HG02763 (cell line): ENCODE results near the gene ADPRS.

Source experiments
- ATAC-seq: cut with Tn5 transposase; IDR thresholded peaks from one replicate; pipeline ENCODE4 v1.9.1; 2021; ENCODE audit warnings: mild to moderate bottlenecking, moderate library complexity; ENCODE audit not compliant: unreplicated experiment

ADPRS gene

DNA sequence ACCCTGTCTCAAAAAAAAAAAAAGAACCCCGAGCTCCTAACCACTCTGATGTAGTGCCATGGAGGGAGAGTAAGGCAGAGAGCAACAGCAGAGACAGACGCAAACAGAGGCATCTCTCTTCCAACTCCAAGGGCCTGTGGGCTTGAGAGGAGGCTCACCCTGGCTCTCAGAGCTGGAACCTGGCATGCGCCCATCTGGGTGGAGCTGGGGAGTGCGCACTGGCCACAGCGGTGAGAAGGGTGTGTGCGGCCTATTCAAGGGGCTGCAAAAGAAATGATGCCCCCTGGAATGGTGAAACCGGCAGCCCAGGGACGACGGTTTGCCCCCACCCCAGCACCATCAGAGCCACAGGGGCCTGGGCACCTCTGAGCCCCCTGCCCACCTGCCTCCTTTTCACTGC is 18.7 kb downstream of the ADPRS start:
- ATAC-seq, result no peak

DNA sequence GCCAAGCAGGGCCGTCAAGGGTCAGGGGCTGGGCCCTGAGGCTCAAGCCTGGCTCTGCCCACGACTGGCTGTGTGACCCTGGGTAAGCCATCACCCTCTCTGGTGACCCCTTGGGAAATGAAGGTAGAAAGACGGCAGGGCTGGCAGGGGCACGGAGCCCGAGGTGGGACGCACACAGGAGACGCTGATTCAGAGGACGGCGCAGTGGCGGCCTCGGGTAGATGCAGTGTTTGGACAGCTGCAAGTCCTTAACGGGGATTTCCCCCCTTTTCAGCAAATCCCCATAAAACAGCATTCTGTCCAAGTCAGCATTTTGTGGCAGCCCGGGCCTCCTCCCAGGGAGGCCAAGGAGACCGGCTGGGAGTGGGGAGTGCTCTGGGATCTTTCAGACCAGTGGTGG is 19.6 kb downstream of the ADPRS start:
- no peak for ATAC-seq

DNA sequence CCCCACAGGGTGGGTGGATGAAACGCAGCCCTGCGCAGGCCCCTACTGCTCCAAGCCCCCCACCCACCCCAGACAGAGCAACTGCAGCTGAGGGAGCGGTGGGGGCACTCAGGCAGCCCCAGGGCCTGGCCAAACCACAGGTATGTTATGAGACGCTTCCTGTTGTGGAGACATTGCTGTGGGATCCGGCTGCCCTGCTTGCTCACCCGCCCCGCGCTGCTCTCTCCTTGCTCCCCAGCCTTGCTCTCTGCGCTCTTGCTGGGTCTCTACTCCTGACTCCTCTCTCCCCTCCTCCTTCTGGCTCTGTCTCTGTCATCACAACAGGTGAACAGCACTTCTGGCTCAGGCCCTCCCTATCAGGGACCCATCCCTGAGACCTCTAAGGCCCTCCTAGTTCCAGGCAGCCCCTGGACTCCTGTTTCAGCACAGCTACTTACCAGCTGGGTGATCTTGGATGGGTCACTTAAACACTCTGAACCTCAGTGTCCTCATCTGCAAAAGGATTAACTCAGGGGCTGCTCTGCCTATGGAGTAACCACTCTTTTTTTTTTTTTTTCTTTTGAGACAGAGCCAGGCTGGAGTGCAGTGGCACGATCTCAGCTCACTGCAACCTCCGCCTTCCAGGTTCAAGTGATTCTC is 20.5 kb downstream of the ADPRS start:
- no peak for ATAC-seq

DNA sequence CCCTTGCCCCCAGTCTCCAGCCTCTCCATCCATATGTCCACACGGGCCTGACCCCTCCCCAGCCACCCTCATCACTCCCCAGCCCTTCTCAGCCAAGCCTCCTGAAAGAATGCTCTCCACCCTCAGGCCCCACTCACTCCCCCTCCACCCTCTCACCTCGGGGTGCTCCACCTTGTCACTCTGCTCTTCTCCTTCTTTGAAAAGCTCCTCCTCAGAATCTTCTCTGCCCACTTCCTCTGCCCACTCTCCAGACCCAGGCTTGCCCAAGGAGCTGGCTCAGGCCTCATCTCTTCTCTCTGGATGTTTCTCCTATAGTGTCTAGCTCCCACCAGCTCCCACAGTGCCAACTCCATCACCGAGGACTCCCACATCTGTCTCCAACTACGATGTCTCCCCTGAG is 22.5 kb downstream of the ADPRS start:
- no peak for ATAC-seq

DNA sequence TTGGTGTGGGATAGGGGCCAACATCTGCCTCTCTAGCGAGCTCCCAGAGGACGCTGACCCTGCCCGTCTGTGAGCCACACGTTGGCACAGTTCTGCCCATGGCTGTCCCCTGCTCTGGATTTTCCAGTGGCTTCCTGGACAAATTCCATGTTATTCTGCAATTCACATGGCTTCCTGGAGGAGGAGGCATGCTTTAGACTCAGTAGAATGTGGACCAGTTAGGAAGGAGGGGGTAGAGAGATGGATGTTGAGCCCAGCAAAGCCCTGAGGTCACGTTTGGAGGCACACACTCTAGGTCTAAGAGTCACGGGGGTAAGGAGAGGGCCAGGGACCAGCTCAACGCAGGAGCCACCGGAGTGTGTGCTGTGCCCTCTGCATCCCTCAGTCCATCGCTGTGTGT is 24.1 kb downstream of the ADPRS start:
- ATAC-seq, result no peak

DNA sequence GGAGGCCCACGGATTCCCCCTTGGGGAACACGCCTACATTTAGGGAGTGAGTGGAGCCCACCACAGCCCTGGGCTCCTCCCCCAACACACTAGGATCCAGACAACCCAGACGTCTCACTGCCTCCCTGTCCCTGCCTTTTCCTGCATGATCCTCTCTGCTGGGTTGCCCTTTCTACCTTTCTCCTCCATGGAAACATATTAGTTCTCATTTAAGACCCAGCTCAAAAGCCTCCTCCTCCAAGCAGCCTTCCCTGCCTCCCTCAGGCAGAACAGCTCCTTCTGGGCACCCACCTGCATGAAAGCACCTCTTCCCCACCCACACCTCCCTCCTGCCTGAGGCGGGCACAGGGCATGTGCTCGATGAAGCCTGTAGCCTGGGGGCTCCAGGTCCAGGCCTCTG is 25.7 kb downstream of the ADPRS start:
- no peak for ATAC-seq

DNA sequence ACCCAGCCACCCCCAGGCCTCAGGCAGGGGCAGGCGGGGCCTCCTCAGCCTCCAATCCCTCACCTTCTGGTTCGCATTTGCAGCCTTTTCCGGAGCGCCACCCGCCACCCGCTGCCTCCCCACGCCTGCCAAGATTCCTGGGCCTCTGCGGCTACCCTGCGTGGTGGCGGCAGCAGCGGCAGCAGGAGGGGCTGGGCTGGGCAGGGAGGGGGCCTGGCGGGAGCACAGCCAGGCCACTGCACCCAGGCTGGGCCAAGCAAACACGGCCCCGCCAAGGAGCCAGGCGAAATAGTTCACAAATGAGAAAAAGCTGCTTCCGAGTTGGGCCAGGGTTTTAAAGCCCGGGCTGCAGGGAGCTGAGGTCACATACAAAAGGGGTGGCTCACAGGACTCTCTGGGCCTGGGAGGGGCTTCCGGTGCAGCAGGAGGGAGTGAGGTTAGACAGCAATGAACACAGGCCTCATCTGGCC is 26.5 kb downstream of the ADPRS start:
- ATAC-seq, result no peak

DNA sequence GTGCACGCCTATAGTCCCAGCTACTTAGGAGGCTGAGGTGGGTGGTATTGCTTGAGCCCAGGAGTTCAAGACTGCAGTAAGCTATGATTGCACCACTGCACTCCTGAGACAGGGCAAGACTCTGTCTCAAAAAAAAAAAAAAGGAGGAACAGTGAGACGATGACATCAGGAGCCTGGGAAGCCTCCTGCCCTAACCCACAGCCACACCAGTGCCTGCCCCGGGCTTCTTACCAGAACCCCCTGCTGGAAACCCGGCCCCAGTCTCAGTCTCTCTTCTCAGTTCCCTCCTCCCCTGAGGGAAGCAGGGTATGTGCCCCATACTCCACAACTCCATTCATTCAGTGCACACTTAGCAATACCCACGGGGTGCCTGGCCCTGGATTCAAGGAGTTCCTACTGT is 27.2 kb downstream of the ADPRS start:
- ATAC-seq, result no peak

DNA sequence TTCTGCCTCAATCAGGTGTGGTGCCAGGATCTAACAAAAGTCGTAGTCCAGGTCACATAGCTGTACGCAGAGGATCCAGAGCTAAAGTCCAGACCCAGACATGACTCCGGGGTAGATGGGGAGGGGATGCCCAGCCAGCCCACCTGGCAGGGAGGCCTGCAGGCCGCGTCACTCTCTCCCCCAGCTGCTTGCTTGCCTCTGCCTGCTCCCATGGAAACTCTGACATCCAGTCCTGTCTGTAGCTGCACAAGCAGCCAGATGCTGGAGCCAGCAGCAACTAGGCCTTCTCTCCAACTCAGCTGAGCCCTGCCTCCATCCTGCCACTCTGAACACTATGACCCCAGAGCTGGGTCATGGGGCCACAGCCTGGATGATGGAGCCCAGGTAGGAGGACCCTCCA is 28.2 kb downstream of the ADPRS start:
- ATAC-seq, result no peak

DNA sequence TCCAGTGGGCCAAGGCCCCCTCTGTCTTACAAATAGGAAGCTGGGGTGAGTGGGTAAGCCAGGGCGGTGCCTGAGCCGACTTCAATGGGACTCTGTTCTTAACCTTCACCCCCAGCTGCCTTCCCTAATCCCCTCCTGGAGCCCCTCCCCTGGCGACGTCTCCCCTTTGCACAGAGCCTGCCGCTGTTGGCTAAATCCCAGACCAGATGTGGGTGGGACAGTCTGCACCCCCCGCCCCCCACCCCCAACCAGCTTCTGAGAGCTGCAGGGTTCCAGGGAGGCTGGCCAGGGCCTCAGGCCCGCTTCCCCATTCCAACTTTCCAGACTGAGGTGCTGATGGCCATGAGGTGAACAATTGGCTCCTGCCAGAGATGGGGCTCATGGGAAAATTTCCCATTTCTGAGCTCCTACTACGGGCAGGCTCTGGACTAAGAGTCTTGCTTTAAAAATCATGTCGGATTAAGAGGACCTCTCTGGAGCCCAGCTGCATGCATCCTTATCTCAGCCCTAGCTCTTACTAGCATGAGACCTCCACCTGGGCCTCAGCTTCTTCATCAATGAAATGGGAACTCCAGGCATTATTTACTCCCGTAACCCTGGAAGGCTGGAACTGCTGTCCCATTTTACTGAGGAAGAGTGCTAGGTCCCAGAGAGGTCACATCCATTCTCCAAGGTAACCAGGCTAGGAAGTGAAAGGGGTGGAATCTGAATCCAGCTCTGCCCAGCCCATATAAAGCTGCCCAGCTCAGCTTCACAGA is 29.9 kb downstream of the ADPRS start:
- ATAC-seq, result no peak

DNA sequence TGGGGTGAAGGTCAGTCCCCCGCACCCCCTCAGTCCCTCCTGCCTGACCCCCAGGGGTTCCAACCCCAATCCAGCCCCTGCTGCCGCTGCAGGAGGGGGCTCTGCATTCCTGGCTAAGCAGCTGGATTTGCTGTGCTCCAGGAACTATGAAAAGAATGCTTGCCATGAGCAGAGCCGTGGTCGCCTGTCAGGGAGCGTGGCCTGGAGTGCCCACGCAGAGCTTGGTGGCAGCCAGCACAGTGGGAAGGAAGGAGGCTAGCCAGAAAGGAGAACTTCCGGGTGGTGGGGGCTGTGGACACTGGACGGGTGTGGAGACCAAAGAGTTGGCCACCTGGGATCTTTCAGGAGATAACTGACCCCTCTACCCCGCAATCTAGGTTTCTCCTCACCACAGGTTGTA is 30.8 kb downstream of the ADPRS start:
- ATAC-seq, result no peak

DNA sequence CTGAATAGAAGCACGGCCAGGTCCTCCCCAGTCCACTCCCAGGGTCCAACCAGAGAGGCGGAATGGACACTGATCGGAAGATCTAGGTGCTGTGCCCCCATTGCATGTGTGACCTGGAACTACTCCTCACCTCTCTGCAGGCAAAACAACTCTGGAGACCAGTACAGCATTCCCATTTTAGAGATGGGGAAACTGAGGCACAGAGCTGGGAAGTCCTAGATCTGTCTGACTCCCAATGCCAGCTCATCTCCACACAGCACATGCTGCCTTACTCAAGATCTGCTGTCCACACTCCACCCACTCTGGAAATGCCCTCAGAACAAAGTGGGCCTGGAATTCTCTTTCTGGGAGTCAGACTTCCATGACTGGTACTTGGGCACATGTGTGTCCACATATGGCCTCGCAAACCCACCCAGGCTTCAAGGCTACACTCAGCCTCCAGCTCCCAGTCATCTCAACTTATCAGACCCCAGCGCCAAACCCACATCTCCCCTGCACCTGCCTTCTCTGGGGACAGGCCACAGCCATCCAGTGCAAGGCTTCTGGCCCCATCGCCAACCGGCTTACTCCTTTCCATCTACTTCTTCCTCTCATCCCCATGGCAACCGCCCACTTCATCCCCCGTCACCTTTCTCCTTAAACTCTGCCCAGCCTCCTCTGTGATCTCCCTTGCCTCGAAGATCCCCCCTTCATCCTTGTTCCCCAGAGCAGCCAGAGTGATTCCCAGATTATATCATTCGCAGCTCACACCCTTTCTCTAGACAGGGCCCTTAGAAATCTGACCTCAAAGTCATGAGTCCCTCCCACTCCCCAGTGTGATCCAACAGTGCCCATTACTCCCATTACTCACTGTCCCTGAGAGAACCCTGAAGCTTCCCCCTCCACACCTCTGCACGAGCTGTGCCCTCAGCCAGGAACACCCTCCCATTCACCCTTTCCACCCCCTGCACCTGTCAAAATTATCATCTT is 33.7 kb downstream of the ADPRS start:
- ATAC-seq, result no peak

DNA sequence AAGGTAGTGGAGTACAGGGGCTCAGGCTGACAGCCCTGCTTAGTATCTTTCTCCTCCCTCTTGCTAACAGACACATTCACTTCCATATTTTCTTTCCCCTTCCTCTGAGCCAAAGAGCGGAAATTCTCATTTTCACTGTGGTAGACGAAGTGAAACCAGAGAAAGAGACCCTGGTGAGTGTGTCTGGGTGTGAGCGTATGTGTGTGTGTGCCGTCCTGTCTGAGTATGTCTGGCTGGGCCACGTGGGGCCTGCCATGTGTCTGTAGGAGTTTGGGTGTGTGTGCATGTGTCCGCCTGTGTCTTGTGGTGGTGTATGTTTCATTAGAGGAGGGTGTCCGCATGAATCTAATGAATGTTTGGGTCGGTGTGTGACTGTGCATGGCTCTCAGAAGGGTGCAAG is 34.7 kb downstream of the ADPRS start:
- no peak for ATAC-seq

DNA sequence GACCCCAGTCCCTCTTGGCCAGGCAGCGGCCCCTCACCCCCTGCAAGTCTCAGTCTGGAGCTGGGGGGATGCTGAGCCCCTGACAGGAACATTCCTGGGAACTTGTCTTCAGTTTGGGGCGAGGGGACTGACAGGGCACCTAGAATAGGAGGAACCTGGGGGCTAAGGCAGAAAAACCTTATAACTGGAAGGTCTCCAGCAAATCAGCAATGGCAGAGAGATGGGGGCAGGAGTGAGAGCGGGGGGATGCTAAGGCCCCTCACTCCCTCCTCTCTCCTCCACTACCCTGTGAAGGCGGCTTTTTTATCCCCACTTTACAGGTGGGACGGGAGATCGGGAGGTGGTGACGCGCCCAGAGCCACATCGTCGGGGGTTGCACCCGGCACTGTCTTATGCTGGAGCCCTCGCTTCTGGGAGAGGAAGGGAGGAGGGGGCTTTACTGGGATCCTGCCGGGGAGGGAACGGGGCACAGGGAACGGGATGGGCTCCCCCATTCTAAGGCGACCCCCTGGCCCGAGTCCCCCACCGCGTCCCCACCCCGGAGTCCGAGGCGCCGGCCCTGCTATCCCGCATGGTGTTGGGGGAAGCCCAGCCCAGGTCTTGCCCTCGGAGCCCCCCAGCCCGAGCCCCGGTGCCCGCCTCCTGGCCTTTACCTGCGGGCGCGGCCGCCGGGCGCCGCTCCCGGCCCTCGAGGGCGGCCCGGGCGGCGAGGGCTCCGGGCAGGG is 35.9 kb downstream of the ADPRS start:
- ATAC-seq, result no peak

DNA sequence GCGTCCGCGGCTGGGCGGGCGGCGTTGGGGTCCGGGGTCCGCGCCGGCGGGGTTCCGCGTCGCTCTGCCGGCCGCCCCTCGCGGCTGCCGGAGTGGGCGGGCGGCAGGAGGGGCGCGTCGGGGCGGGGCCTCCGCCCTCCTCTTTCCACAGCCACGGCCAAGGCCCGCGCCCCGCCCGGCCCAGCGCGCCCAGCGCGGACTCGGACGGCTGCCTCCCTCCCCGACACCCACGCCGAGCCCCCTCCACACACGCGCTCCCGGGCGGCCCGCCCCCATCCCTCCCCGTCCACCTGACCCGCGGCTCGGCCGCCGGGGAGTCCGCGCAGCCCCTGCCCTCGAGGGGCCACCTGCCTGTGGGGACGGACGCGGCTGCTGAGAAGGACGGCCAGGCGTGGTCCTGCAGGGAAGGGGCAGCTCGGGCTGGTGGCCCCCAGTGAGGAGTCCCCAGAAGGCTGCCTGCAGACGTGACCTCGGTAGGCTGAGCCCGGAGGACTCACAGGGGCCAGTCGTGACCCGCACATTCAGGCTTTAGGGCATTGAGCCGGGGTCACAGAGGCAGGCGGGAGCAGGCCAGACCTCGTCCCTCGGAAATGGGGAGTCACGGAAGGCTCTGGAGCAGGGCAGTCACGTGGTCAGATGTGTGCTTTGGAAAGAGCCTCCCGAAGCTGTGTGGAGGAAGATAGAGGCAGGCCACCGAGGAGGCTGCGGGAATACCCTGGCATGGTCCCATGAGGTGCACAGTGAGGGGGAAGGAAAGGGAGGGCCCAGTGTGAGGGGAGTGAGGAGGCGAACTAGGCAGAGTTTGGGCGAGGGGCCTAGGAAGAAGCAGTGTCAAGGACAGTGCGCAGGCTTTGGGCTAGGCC is 36.7 kb downstream of the ADPRS start, which contains the start of gene COL8A2:
Gene COL8A2, minus strand, starts transcription at position 94 of the 863 bp plus-strand sequence. CDS start 24,980 bp downstream, outside the sequence.
- no peak for ATAC-seq

DNA sequence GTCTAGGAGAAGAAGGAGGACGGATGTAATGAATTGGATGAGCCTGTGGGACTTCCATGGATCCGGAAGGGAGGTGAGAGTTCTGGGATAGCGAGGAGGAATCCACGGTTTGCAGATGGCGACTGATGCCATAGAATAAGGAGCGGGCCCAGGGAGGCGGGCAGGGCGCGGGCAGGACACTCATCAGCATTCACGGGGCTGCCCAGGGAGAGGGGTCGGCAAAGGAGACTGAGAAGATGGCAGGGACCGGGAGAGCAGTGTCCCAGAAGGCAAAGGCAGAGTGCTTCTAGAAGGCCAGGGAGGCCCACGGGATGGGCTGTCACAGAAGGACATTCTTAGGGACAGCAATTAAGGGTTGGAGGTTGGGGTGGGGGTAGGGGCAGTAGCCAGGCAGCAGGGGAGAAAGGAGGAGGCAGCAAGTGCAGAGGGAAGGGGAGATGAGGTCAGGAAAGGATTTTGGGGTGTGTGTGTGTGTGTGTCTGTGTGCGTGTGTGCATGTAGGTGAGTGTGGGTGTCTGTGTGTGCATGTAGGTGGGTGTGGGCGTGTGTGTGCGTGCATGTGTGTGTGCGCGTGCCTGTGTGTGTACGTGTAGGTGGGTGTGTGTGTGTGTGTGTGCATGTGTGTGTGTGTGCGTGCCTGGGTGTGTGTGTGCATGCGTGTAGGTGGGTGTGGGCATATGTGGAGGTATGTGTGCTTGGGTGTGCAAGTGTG is 37.5 kb downstream of the ADPRS start:
- ATAC-seq, result no peak

DNA sequence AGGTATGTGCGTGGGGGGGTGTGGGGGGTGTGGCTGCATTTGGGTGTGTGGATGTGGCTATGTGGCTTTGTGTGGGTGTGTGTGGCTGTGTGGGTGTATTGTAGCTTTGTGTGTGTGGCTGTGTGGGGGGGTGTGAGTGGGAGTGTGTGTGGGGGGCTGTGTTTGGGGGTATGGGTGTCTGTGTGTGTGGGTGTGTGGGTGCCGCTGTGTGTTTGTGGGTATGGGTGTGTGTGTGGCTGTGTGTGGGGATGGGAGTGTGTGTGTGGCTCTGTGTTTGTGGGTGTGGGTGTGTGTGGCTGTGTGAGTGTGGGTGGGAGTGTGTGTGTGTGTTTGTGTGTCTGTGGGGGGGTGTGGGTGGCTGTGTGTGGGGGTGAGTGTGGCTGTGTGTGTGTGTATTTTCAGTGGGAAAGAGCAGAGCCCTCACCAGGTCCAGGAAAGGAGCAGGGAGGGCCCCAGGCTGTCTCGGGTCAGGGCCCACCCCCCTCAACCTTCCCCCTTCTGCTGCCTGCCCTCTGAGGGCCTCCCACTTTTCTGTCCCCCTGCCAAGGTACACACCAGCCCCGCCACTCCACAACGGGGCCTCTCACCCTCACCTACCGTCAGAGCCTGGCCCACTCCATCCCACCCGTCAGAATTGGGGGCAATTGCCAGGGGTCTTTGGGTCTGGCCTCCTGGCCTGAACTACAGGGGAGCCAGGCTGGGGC is 38.3 kb downstream of the ADPRS start:
- ATAC-seq, result no peak

DNA sequence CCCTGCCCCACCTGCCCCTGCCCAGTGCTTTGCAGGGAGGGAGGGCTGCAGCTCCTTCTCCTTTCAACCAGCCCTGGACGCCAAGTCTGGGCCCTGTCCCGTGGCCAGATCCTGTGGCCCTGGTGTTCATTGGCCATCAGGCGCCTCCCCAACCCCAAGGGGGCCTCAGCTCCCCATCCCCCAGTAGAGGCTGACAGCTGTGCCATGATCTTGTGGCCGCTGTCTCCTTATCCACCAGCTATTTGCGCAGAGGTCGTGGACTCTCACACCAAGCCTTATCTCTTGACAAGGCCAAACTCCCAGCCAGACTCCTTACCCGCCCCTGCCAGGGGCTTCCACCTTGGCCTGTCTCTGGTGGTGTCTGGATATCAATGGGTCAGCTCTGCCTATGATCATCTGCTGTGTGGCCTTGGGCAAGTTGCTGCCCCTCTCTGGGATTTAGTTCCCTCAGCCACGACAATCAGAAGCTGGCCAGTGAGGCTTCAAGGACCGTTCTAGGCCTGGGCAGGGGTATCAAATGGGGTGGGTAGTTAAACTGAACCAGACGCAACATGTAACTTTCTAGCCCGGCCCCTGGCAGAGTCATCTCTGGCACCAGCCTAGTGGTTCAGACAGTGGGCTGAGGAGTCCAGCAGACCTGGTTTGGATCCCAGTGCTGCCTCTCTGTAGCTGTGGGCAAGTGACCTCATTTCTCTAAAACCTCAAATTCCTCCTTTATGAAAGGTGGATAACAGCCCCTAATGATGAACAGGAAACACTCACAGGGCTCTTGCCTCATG is 39.6 kb downstream of the ADPRS start:
- ATAC-seq, result no peak
